ENCODE data around the gene CPLANE1. TPM values are rescaled to one million over a fixed set of nuclear protein-coding genes. Genes with fewer than 3 reads are reported as not detected.
A peak's percentile ranks its signal among the peaks of the same experiment; 100 is the strongest.
"Not testable (repeated sequence)": the region's sequence is repeated elsewhere in the genome, so short reads cannot be mapped to it uniquely, and the experiment has no call there.

The CPLANE1 gene
- 1 to 10 TPM; 5.8 TPM for total RNA-seq

DNA sequence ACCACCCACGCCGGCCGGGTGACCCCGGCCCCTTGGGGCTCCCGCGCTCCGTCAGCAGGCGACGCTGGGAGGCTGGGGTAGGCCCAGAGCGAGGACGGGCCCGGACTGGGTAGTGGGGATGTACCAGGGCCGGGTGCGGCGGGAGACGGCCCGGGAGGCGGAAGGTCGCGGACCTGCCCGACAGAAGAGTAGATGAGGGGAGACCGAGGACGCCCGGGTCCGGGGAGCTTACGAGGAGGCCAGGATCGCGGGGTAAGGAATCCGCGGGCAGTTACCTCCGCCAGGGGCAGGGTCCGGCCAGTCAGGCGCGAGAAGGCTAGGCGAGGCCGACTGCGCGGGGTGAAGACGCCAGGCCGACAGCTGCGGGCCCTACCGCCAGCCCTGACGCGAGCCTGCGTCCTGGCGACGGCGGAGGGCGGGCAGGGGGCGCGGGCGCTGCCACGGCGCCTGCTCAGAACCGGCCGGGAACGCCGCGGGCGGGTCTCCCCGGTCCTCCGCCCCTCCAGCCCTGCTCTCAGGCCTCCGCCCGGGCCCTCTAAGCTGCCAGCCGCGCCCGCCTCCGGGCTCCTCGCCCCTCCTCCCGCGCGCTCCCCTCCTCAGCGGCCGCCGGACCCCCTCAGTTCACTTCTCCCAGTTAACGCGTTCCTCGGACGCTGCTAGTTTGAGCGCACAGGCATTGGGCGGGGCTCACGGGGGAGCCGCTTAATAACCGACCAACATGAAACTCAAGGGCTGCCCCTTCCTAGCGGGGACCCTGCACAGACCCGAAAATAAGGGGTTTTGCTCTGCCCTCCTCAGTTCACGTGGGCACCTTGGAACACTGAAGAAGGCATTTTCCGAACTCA is at the start of gene CPLANE1:
Gene CPLANE1, minus strand, starts transcription at position 407 of the 845 bp plus-strand sequence. CDS start 1,678 bp downstream, outside the sequence.
- Mint-ChIP-seq H3K4me3 (peak within 1 kb of the TSS; percentile 80), H3K36me3 (no peaks in the 10 kb centered on the region), H3K4me1 (peaks cover 17% of the 10 kb centered on the region), H3K9me3 (no peaks in the 10 kb centered on the region), H3K27me3 (no peaks in the 10 kb centered on the region), H3K27ac (peak within 1 kb of the TSS; percentile 48)
- DNase-seq: peak; percentile 72

DNA sequence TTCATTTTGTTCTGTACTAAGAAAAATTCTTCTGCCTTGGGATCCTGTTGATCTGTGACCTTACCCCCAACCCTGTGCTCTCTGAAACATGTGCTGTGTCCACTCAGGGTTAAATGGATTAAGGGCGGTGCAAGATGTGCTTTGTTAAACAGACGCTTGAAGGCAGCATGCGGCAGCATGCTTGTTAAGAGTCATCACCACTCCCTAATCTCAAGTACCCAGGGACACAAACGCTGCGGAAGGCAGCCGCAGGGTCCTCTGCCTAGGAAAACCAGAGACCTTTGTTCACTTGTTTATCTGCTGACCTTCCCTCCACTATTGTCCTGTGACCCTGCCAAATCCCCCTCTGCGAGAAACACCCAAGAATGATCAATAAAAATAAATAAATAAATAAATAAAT is 47.1 kb upstream of the CPLANE1 start:
- H3K9me3 Mint-ChIP-seq, H3K27me3 Mint-ChIP-seq, H3K4me1 Mint-ChIP-seq, DNase-seq, H3K27ac Mint-ChIP-seq, H3K4me3 Mint-ChIP-seq: not testable (repeated sequence)
- H3K36me3 Mint-ChIP-seq: peaks cover 28% of the 10 kb centered on the region

DNA sequence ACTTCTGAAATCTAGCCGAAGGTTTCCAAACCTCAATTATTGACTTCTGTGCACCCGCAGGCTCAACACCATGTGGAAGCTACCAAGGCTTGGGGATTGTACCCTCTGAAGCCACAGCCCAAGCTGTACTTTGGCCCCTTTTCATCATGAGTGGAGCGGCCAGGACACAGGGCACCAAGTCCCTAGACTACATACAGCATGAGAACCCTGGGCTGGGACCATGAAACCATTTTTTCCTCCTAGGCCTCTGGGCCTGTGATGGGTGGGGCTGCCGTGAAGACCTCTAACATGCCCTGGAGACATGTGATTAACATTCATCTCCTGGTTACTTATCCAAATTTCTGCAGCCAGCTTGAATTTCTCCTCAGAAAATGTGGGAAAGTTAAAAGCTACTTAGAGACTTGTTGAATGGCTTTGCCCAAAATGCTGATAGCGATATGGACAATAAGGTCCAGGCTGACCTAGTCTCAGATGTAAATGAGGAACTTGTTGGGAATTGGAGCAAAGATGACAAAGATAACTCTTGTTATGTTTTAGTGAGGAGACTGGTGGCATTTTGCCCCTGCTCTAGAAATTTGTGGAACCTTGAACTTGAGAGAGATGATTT is 34.1 kb upstream of the CPLANE1 start:
- peaks cover 3% of the 10 kb centered on the region for H3K27me3 Mint-ChIP-seq
- no peaks in the 10 kb centered on the region for H3K4me1 Mint-ChIP-seq
- H3K9me3 Mint-ChIP-seq: peaks cover 28% of the 10 kb centered on the region
- DNase-seq: no peak
- no peak overlapping the region for H3K4me3 Mint-ChIP-seq
- peaks cover 14% of the 10 kb centered on the region for H3K36me3 Mint-ChIP-seq
- H3K27ac Mint-ChIP-seq: no peak overlapping the region

DNA sequence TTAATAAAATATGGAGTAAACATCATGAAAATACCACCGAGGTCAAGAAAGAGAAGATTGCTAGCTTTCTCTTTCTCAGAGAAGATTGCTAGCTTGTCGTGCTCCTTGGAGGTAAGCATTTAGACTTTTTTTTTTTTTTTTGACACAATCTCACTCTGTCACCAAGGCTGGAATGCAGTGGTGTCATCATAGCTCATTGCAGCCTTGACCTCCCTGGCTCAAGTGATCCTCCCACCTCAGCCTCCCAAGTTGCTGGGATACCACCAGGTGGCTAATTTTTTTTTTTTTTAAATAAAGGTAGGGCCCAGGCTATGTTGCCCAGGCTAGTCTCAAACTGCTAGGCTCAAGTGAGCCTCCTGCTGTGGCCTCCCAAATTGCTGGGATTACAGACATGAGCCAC is 26.3 kb upstream of the CPLANE1 start:
- Mint-ChIP-seq H3K27me3 (peaks cover 1% of the 10 kb centered on the region), H3K9me3 (peaks cover 9% of the 10 kb centered on the region), H3K36me3 (no peaks in the 10 kb centered on the region), H3K4me1 (no peaks in the 10 kb centered on the region), H3K4me3 (no peak overlapping the region), H3K27ac (no peak overlapping the region)
- no peak for DNase-seq

DNA sequence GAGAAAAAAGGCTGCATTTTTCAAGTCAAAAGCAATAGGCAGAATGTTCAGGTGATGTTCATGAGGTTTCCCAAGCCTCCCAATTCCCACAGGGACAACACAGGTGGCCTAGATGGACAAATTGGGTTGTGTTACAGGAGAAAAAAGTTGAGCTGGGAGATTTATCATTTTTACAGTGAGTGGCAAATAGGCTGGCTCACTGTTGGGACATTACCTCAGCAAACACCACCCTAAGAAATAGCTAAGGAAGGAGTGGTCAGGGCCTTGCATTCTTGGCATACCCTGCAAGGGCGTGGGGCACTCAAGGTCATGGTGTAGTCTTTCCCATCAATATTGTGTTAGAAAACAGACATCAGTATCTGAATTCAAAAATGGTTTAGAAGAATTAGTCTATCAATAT is 23.3 kb upstream of the CPLANE1 start:
- Mint-ChIP-seq H3K36me3 (no peaks in the 10 kb centered on the region), H3K4me3 (no peak overlapping the region), H3K4me1 (no peaks in the 10 kb centered on the region), H3K27me3 (no peaks in the 10 kb centered on the region), H3K27ac (no peak overlapping the region), H3K9me3 (peaks cover 9% of the 10 kb centered on the region)
- no peak for DNase-seq

DNA sequence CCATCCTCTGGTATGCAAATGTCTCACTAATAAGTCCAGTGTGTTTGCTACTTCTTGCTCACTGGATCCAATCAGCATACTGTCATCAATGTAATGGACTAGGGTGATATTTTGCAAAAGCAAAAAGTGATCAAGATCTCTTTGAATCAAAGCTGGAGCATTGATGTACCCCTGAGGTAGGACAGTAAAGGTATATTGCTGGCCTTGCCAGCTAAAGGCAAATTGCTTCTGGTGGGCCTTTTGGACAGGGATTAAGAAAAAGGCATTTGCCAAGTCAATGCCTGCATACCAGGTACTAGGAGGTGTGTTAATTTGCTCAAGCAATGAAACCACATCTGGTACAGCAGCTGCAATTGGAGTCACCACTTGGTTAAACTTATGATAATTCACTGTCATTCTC is 18.9 kb upstream of the CPLANE1 start:
- DNase-seq, H3K27me3 Mint-ChIP-seq, H3K9me3 Mint-ChIP-seq, H3K36me3 Mint-ChIP-seq, H3K4me3 Mint-ChIP-seq, H3K4me1 Mint-ChIP-seq, H3K27ac Mint-ChIP-seq: not testable (repeated sequence)

DNA sequence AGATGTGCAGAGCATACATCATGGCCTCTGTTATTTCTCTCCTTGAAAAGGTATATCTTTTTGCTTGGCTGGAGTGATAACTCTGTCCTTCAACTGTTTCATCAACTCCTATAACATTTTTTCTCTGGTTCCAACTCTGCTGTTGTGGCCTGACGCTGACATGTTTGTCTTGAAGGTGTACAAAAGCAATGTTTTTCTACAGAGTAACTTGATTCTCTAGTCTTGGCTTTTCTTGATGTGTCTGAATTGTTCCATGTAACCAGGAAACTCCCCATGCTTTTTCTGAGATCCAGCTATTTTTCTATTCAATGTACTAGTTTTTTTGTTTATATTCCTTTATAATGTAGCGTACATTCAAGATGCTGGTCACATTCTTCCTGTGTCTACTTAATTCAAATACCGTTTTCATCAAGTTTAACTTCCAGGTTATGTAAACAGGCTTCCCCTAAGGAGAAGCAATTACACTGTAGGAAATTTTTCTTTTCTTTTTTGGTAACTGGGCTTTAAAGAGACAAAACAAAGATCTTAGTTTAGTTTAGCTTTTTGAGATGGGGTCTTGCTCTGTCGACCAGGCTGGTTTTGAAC is 6.7 kb upstream of the CPLANE1 start:
- Mint-ChIP-seq H3K27ac (no peak overlapping the region), H3K9me3 (peaks cover 7% of the 10 kb centered on the region), H3K27me3 (no peaks in the 10 kb centered on the region), H3K4me1 (no peaks in the 10 kb centered on the region), H3K4me3 (no peak overlapping the region), H3K36me3 (no peaks in the 10 kb centered on the region)
- DNase-seq: no peak

DNA sequence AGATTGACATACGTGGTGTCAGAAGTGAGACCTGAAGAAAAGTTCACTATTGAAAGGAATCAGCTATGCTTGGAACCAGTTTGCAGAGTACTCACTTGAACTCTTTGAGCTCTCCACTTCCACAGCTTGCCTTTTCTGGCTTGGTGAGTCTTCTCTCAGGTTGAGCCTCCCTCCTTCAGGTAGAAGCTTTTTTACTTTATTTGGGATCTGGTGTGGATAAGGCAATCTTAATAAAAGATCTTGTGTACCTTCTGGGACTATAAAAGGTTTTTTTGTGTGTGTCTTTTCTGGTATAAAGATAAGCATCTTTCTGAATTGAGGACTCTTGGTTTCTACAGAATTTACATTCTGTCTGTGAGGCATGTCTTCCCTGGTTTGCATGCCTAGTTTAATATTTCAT is 5.4 kb upstream of the CPLANE1 start:
- DNase-seq: no peak
- H3K4me1 Mint-ChIP-seq: peaks cover 4% of the 10 kb centered on the region
- H3K9me3 Mint-ChIP-seq: peaks cover 6% of the 10 kb centered on the region
- H3K27ac Mint-ChIP-seq: no peak overlapping the region
- no peak overlapping the region for H3K4me3 Mint-ChIP-seq
- H3K27me3 Mint-ChIP-seq: no peaks in the 10 kb centered on the region
- H3K36me3 Mint-ChIP-seq: no peaks in the 10 kb centered on the region

DNA sequence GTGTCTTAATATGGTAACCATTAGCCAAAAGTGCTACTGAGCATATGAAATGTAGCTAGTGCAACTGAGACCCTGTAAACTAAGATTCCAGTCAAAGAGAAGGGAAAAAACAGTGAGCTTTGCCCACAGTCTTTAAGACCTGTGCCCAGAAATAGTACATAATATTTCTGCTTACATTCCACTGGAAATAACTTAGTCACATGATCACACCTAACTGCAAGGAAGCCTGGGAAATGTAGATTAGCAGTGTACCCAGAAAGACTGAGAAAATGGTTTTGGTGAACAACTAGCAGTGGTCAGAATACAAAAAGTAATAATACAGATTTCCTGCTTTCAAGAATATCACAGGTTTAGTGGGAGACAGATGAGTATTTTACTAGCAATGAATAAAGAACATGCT is 2.5 kb upstream of the CPLANE1 start:
- Mint-ChIP-seq H3K27ac (no peak overlapping the region), H3K4me3 (no peak overlapping the region), H3K9me3 (peaks cover 6% of the 10 kb centered on the region), H3K27me3 (no peaks in the 10 kb centered on the region), H3K36me3 (no peaks in the 10 kb centered on the region), H3K4me1 (peaks cover 14% of the 10 kb centered on the region)
- DNase-seq: no peak

DNA sequence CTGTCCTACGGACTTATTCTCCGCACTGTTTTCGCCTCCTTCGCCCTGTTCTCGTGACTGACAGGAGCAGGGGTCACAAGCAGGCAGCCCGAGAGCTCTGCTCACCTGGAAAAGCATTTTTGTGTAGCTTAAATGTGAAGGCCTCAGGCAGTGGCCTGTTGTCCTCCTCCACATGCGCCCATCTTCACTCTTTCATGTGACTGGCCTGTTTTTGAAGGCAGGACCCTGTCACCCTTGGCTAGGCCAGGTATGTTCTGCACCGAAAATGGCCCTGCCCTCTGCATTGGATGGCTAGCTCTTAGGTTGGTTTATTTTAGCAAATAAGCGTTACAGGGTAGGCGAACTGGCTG is 614 bp upstream of the CPLANE1 start:
- DNase-seq: no peak
- no peaks in the 10 kb centered on the region for H3K36me3 Mint-ChIP-seq
- peak overlapping the region; percentile 80 for H3K4me3 Mint-ChIP-seq
- peak overlapping the region; percentile 48 for H3K27ac Mint-ChIP-seq
- no peaks in the 10 kb centered on the region for H3K27me3 Mint-ChIP-seq
- H3K4me1 Mint-ChIP-seq: peaks cover 17% of the 10 kb centered on the region
- peaks cover 5% of the 10 kb centered on the region for H3K9me3 Mint-ChIP-seq

DNA sequence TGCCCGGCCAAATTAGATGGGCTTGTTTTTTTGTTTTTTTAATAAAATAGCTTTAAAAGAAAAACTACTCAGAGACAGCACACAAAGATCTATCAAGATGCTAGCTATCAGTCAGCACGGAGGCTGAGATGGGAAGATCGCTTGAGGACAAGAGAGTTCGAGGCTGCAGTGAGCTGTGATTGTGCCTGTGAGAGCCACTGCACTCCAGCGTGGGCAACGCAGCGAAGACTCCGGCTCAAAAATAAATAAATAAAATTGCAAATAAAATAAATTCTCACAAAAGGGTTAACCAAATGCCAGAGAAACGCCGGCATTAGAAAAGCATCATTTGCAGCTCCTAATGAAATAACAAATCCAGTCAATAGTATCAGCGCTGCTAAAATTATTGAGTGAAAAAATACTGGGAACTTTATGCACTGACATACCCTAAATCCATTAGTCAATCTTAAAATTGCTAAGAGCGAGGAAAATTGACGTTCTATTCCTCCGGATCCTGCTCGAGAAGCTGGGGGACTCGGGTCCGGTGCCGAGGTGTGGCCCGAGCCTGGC is 681 bp downstream of the CPLANE1 start:
- no peaks in the 10 kb centered on the region for H3K36me3 Mint-ChIP-seq
- H3K4me1 Mint-ChIP-seq: peaks cover 17% of the 10 kb centered on the region
- no peak for DNase-seq
- no peaks in the 10 kb centered on the region for H3K9me3 Mint-ChIP-seq
- H3K4me3 Mint-ChIP-seq: peak overlapping the region; percentile 79
- no peaks in the 10 kb centered on the region for H3K27me3 Mint-ChIP-seq
- no peak overlapping the region for H3K27ac Mint-ChIP-seq

DNA sequence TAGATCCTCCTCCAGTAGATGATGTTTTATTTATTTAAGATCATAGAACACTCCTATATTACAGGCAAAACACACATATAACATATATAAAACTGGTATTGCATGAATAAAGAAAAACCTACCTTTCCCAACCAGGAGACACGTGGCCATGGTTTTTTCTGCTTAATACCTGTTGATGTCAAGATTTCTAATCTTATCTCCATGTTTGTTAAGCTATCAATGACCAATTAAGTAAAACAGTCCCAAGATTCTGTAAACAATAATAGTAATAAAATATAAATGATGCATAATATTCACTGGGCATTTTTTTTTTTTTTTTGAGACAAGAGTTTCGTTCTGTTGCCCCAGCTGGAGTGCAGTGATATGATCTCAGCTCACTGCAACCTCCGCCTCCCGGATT is 1.7 kb downstream of the CPLANE1 start:
- Mint-ChIP-seq H3K27ac (no peak overlapping the region), H3K9me3 (no peaks in the 10 kb centered on the region), H3K27me3 (no peaks in the 10 kb centered on the region), H3K4me3 (peak overlapping the region; percentile 79), H3K36me3 (no peaks in the 10 kb centered on the region), H3K4me1 (peaks cover 17% of the 10 kb centered on the region)
- no peak for DNase-seq

DNA sequence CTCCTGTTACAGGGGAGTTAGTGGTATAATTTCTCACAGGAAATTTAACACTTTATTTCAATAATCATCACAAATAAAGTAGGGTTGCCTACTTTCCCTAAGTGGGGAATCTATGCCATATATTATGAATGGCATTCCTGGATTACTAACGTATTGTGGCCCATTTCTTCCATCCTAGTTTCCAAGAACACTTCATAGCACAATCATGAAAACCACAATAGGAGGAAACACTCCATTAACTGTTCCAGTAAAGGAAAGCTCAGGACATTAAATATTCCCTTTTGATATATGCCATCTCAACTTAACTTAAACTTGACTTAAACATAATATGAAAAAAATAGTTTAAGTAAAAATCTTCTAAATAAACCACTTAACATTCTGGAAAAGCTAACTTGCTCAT is 2.1 kb downstream of the CPLANE1 start:
- Mint-ChIP-seq H3K27ac (no peak overlapping the region), H3K4me3 (no peak overlapping the region)

DNA sequence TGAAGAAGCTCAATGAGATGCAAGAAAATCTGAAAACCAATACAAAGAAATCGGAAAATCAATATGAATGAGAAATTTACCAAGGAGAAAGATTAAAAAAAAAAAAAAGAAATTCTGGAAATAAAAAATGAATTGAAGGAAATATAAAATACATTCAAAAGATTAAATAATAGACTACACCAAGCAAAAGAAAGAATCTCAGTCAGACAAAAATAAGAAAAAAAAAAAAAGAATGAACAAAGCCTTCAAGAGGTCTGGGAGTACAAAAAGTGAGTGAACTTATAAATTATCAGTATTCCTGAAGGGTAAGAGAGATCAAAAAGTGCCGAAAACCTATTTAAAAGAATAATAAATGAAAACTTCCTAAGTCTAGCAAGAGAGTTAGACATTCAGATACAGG is 14.9 kb downstream of the CPLANE1 start:
- Mint-ChIP-seq H3K27me3 (no peaks in the 10 kb centered on the region), H3K36me3 (peaks cover 53% of the 10 kb centered on the region), H3K4me1 (no peaks in the 10 kb centered on the region), H3K4me3 (no peak overlapping the region), H3K27ac (no peak overlapping the region), H3K9me3 (peaks cover 16% of the 10 kb centered on the region)
- DNase-seq: no peak

More for the DNA sequence above, 2.1 kb downstream of the CPLANE1 start:
- no peak for DNase-seq
- no peaks in the 10 kb centered on the region for H3K36me3 Mint-ChIP-seq
- no peaks in the 10 kb centered on the region for H3K9me3 Mint-ChIP-seq
- no peaks in the 10 kb centered on the region for H3K27me3 Mint-ChIP-seq
- H3K4me1 Mint-ChIP-seq: peaks cover 17% of the 10 kb centered on the region

DNA sequence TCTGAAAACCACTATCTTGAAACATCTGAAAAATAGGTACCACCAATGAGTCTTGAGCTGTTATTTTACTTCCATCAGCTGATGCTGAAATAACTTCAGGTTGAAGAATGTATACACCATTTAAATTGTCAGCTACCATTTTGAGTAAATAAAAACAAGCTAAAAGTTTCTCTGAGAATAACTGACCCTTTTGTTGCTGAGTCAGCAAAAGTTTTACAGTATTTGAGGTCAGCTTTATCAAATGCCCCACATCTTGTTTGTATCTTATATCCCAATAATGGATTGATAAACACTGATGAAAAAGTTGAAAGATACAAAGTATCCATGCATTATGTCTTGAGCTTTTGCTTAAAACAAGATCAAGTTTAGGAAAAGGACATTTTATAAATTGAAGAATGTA is 22.8 kb downstream of the CPLANE1 start:
- H3K9me3 Mint-ChIP-seq: no peaks in the 10 kb centered on the region

More for the DNA sequence above, 22.8 kb downstream of the CPLANE1 start:
- Mint-ChIP-seq H3K36me3 (peaks cover 15% of the 10 kb centered on the region), H3K4me1 (no peaks in the 10 kb centered on the region), H3K4me3 (no peak overlapping the region), H3K27me3 (no peaks in the 10 kb centered on the region), H3K27ac (no peak overlapping the region)
- DNase-seq: no peak

All from activated naive CD8-positive, alpha-beta T cell treated with anti-CD3 and anti-CD28 coated beads for 36 hours (primary cell).